K562 (cell line): ENCODE data around the gene KCNJ15. TPM values are rescaled to one million over a fixed set of nuclear protein-coding genes. Genes with fewer than 3 reads are reported as not detected.

Experiments
- ATAC-seq: fragments of 200-7000 bp; cut with Tn5 transposase; 3 replicates; pipeline ENCODE4 v1.9.1; 2020; ENCODE audit warnings: moderate library complexity
- BruUV-seq: library from RNA; stranded (reverse); fragments of 400-500 nt; replicated peaks from 2 replicates; lab custom pipeline; 2021; lab: Mats Ljungman, UMichigan
- CTCF ChIA-PET: fragments of 300-600 bp; formaldehyde crosslinking; extraction: SDS; loops from one replicate; lab custom pipeline; 2021; ENCODE audit warnings: low intra/inter-chr PET ratio; lab: Yijun Ruan, JAX
- POLR2A ChIA-PET: fragments of 300-600, 350-650 bp; sonication (Branson Sonifier 250); formaldehyde crosslinking; extraction: SDS; loops from one replicate; lab custom pipeline; 2021; ENCODE audit warnings: antibody characterized with exemption, inconsistent platforms; lab: Yijun Ruan, JAX
- DNase-seq, 4 experiments: peaks; one replicate each; pipeline versions ENCODE4 v3.0.0 to v3.0.0-alpha.2; 2011 to 2018; ENCODE audit warnings: low spot score in 3 of 4, mixed read lengths in 3 of 4; ENCODE audit errors: extremely low read depth in 1 of 4
- FAIRE-seq: peaks from 2 replicates; lab custom pipeline; 2011; peaks lifted over from hg19 to GRCh38; lab: Jason Lieb, UNC
- H2AFZ ChIP-seq: 2 replicates; pipeline ENCODE4 v1.6.0; 2011; ENCODE audit warnings: low read depth, low read length, control low read depth, inconsistent platforms
- H3K27ac ChIP-seq: fragments of 200-600 bp; 3 replicates; pipeline ENCODE4 v1.8.0; 2011; ENCODE audit warnings: low read depth, mild to moderate bottlenecking, control low read depth, inconsistent platforms, low read length, moderate library complexity, mixed read lengths; ENCODE audit errors: extremely low read depth
- H3K27me3 ChIP-seq, 2 experiments: fragments of 300-600 bp in 1 of 2; 2 replicates in 1 of 2; 3 replicates in 1 of 2; pipeline versions ENCODE4 v1.6.0 to v1.8.0; 2011; ENCODE audit warnings: inconsistent platforms in 2 of 2, low read length in 2 of 2, mild to moderate bottlenecking in 1 of 2, mixed read lengths in 1 of 2, moderate library complexity in 1 of 2; ENCODE audit not compliant: control insufficient read depth in 2 of 2, insufficient read depth in 2 of 2
- H3K36me3 ChIP-seq: fragments of 300-600 bp; 3 replicates; pipeline ENCODE4 v1.8.0; 2011; ENCODE audit warnings: mild to moderate bottlenecking, low read length, inconsistent platforms; ENCODE audit not compliant: control insufficient read depth, insufficient read depth
- H3K4me1 ChIP-seq, 2 experiments: fragments of 200-600 bp in 1 of 2; replicated peaks in 1 of 2; 2 replicates in 1 of 2; 3 replicates in 1 of 2; pipeline versions ENCODE4 v1.5.1 to v1.8.0; 2011; ENCODE audit warnings: inconsistent platforms in 2 of 2, low read length in 2 of 2, mild to moderate bottlenecking in 1 of 2, mixed read lengths in 1 of 2, moderate library complexity in 1 of 2; ENCODE audit not compliant: control insufficient read depth in 2 of 2, insufficient read depth in 2 of 2
- H3K4me2 ChIP-seq: 2 replicates; pipeline ENCODE4 v1.6.1; 2011; ENCODE audit warnings: low read length, control low read depth, inconsistent platforms, mixed read lengths; ENCODE audit not compliant: insufficient read depth
- H3K4me3 ChIP-seq: fragments of 200-600 bp; sonication (generic), shearing (Covaris generic); 2 replicates; pipeline ENCODE4 v1.5.1; 2016; ENCODE audit warnings: control low read depth, inconsistent platforms
- H3K79me2 ChIP-seq: fragments of 200-600 bp; 3 replicates; pipeline ENCODE4 v1.8.0; 2011; ENCODE audit warnings: low read length, inconsistent platforms; ENCODE audit not compliant: control insufficient read depth, insufficient read depth
- H3K9ac ChIP-seq, 2 experiments: 2 replicates each; pipeline versions ENCODE4 v1.6.0 to v1.6.1; 2011; ENCODE audit warnings: low read depth in 2 of 2, low read length in 2 of 2, control low read depth in 1 of 2, inconsistent platforms in 1 of 2, mild to moderate bottlenecking in 1 of 2, mixed read lengths in 1 of 2; ENCODE audit not compliant: insufficient read depth in 1 of 2
- H3K9me1 ChIP-seq: one replicate; pipeline ENCODE4 v1.6.0; 2011; ENCODE audit warnings: inconsistent platforms, mild to moderate bottlenecking, low read length, moderate library complexity; ENCODE audit not compliant: control insufficient read depth, insufficient read depth
- H3K9me3 ChIP-seq: replicated peaks from 2 replicates; pipeline ENCODE4 v1.5.1; 2011; ENCODE audit warnings: low read depth, low read length, inconsistent platforms; ENCODE audit not compliant: control insufficient read depth, insufficient read depth
- H4K20me1 ChIP-seq: replicated peaks from 2 replicates; pipeline ENCODE4 v1.6.1; 2011; ENCODE audit warnings: low read length, inconsistent platforms, mixed read lengths; ENCODE audit not compliant: control insufficient read depth, insufficient read depth
- CHD2 ChIP-seq: IDR thresholded peaks from 2 replicates; pipeline ENCODE4 v1.6.1; 2011; ENCODE audit warnings: low read depth, low read length
- CREM ChIP-seq: IDR thresholded peaks from 2 replicates; pipeline ENCODE4 v1.6.1; 2014; ENCODE audit warnings: antibody characterized with exemption, low read depth
- CTBP1 ChIP-seq: fragments of 450-650 bp; IDR thresholded peaks from 2 replicates; pipeline ENCODE4 v1.6.1; 2016; ENCODE audit warnings: borderline replicate concordance
- EHMT2 ChIP-seq: fragments of 450-650 bp; IDR thresholded peaks from 2 replicates; pipeline ENCODE4 v1.6.1; 2018; ENCODE audit warnings: antibody characterized with exemption
- HMG20A ChIP-seq: fragments of 450-650 bp; formaldehyde crosslinking; conservative IDR thresholded peaks from 2 replicates; pipeline ENCODE4 v1.4.0; 2020; ENCODE audit warnings: mild to moderate bottlenecking, mixed read lengths
- RNF2 ChIP-seq: sonication (generic); IDR thresholded peaks from 2 replicates; pipeline ENCODE4 v1.6.1; 2016
- SPI1 ChIP-seq: IDR thresholded peaks from 2 replicates; pipeline ENCODE4 v1.6.1; 2011; ENCODE audit warnings: low read depth, low read length, control low read depth, borderline replicate concordance
- TAF1 ChIP-seq: IDR thresholded peaks from 2 replicates; pipeline ENCODE4 v1.6.1; 2011; ENCODE audit warnings: mild to moderate bottlenecking, low read length, moderate library complexity; ENCODE audit not compliant: insufficient read depth, control insufficient read depth, severe bottlenecking; ENCODE audit errors: extremely low read depth
- TEAD4 ChIP-seq, 2 experiments: sonication (generic) in 1 of 2; formaldehyde crosslinking in 1 of 2; IDR thresholded peaks; 2 replicates each; pipeline versions ENCODE4 v1.6.1 to v1.8.0; 2012 to 2022; ENCODE audit warnings: borderline replicate concordance in 1 of 2, inconsistent platforms in 1 of 2, low read length in 1 of 2, mild to moderate bottlenecking in 1 of 2, missing genetic modification reagents in 1 of 2
- TGIF2 ChIP-seq: sonication (generic); formaldehyde crosslinking; IDR thresholded peaks from 2 replicates; pipeline ENCODE4 v1.8.1; 2022; ENCODE audit warnings: mild to moderate bottlenecking, missing genetic modification reagents, moderate library complexity
- XRCC3 ChIP-seq: fragments of 450-650 bp; IDR thresholded peaks from 2 replicates; pipeline ENCODE4 v1.6.1; 2017; ENCODE audit warnings: mild to moderate bottlenecking, moderate library complexity
- ZNF507 ChIP-seq: conservative IDR thresholded peaks from 2 replicates; pipeline ENCODE4 v1.6.1; 2017; ENCODE audit warnings: missing genetic modification characterization, missing compliant biosample characterization
- ZNF766 ChIP-seq: fragments of 200-800 bp; sonication (Bioruptor generic); conservative IDR thresholded peaks from 2 replicates; pipeline ENCODE4 v1.6.1; 2016; ENCODE audit warnings: missing genetic modification characterization, missing compliant biosample characterization
- ZSCAN29 ChIP-seq: fragments of 450-650 bp; IDR thresholded peaks from 2 replicates; pipeline ENCODE4 v1.6.1; 2017
- WGBS: fragments of 100-300 bp; shearing (Covaris generic); methylation state at CpG from one replicate; pipeline ENCODE4 v1.1.6; 2016; ENCODE audit warnings: low coverage, mixed read lengths; ENCODE audit not compliant: insufficient coverage; ENCODE audit errors: missing lambda C conversion rate; 5-methylcytosine and 5-hydroxymethylcytosine counted together
- in situ Hi-C: fragments of 300-500 bp; cut with MboI; formaldehyde crosslinking; loops from 4 replicates; pipeline ENCODE4 v1.15.0; 2018; ENCODE audit warnings: inconsistent platforms, mixed read lengths
- intact Hi-C: fragments of 100-400 bp; cut with micrococcal nuclease; formaldehyde crosslinking; loops from 2 replicates; pipeline ENCODE4 v1.14.2; 2022
- polyA plus RNA-seq, 8 experiments: library from polyadenylated mRNA; depleted of rRNA in 4 of 8; stranded (reverse) in 5 of 8; unstranded in 3 of 8; fragments of >200 nt; fragmentation: Nextera tagmentation in 2 of 8; fragmentation: Illumina TruSeq in 1 of 8; extraction: Ambion mirVana in 2 of 8; extraction: Trizol in 1 of 8; gene quantifications; 2 replicates each; pipeline versions ENCODE4 v1.2.1 to v1.2.3, GENCODE V29; 2011 to 2014; ENCODE audit warnings: inconsistent platforms in 1 of 8, missing spikeins in 1 of 8
- total RNA-seq, 7 experiments: library from RNA; depleted of rRNA in 6 of 7; stranded (reverse); fragments of >200 nt in 6 of 7; fragmentation: Illumina TruSeq in 2 of 7; extraction: Trizol in 2 of 7; gene quantifications; 2 replicates each; pipeline versions ENCODE4 v1.2.1 to v1.2.3, GENCODE V29; 2011 to 2021; ENCODE audit warnings: low replicate concordance in 1 of 7
- TF ChIP-seq, protein P1 (sequence below), 3 experiments: IDR thresholded peaks in 2 of 3; conservative IDR thresholded peaks in 1 of 3; 2 replicates each; pipeline ENCODE4 v1.5.1; 2011 to 2012; ENCODE audit warnings: low read length in 3 of 3, mild to moderate bottlenecking in 3 of 3, control low read depth in 2 of 3, improper control_type of control experiment in 1 of 3, inconsistent platforms in 1 of 3, low read depth in 1 of 3, mixed read lengths in 1 of 3, moderate library complexity in 1 of 3; ENCODE audit not compliant: insufficient read depth in 2 of 3

Gene KCNJ15
- total and polyA plus RNA-seq, 9 of the 15 experiments (the other 6 are each of a cell fraction or from before 2014, with no cell fraction given), result 0.20 to 3.0 (median 0.72) TPM; not detected in 1

DNA sequence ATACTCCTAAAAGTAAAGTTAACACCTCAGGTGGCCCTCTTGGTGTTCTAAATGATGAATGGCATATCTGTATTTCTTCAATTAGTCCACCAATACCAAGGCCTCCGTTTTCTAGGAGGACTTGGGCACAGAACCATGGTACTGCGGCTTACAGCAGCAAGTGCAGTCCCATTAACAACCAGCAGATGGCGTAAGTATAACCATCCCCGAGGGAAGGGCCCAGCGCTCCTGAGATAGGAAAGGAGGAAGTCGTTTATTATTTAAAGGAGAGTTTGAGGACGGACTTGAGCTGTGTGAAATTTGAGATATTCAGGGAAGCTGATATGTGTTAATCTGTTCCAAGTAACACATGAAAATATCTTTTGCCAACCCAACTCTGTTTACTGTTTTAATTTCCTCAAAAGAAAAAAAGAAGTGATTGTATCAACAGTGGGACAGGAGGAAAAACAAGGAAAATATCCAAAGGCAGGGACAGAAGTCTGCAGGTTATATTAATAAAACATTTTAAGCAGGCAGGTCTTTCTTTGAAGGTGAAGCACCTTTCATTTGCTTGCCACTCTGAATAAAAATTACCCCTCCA lies 37.7 kb upstream of the KCNJ15 start (continued):
- 0 out of 2 replicates have a peak, but pooled peaks have one; percentile 23 for TF ChIP-seq TEAD4 (IDR thresholded peaks at IDR 0.05; ENCODE audit: low read length)
- TF ChIP-seq TEAD4 (CRISPR knock-in tag; IDR thresholded peaks at IDR 0.05; ENCODE audit: borderline replicate concordance), result no peak
- TF ChIP-seq HMG20A (CRISPR knock-in tag), result no peak
- peak; percentile 92 for TF ChIP-seq SPI1
- TF ChIP-seq, protein P1, sequence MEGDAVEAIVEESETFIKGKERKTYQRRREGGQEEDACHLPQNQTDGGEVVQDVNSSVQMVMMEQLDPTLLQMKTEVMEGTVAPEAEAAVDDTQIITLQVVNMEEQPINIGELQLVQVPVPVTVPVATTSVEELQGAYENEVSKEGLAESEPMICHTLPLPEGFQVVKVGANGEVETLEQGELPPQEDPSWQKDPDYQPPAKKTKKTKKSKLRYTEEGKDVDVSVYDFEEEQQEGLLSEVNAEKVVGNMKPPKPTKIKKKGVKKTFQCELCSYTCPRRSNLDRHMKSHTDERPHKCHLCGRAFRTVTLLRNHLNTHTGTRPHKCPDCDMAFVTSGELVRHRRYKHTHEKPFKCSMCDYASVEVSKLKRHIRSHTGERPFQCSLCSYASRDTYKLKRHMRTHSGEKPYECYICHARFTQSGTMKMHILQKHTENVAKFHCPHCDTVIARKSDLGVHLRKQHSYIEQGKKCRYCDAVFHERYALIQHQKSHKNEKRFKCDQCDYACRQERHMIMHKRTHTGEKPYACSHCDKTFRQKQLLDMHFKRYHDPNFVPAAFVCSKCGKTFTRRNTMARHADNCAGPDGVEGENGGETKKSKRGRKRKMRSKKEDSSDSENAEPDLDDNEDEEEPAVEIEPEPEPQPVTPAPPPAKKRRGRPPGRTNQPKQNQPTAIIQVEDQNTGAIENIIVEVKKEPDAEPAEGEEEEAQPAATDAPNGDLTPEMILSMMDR (IDR thresholded peaks at IDR 0.05 in 2 of 3, conservative IDR thresholded peaks at IDR 0.05 in 1 of 3; ENCODE audit: insufficient read depth in 2 of 3, low read depth in 1 of 3, low read length in 3 of 3), result peak; percentile 85 to 95 (median 89)
- TF ChIP-seq, all 486 proteins: peak for 21

- in situ Hi-C loops, result no loop called here
- BruUV-seq, result no TSS peak
- Histone ChIP-seq H3K79me2 (no peaks in the 10 kb centered on the region), H3K9me3 (peaks cover 24% of the 10 kb centered on the region), H3K4me2 (peak overlapping the region; percentile 57), H3K4me1 (peaks cover 0 to 15% of the 10 kb centered on the region in 2 experiments; a peak in 2 of 5 replicates), H3K4me3 (no peak overlapping the region), H4K20me1 (no peaks in the 10 kb centered on the region), H3K9me1 (no peaks in the 10 kb centered on the region), H3K27ac (peak overlapping the region; percentile 86), H3K27me3 (no peaks in the 10 kb centered on the region; a peak in 1 of 5 replicates), H2AFZ (peak overlapping the region; percentile 85), H3K9ac (peak overlapping the region in 1 of 2 experiments; percentile 43; a peak in 2 of 4 replicates), H3K36me3 (no peaks in the 10 kb centered on the region)
- FAIRE-seq (peak; percentile 93), ATAC-seq (peak; percentile 89), DNase-seq (peak; percentile 45 to 82 (median 58))
- intact Hi-C loops, result no loop called here
- CTCF ChIA-PET, result interaction anchor here (1.4 kb wide), 1 partner anchor 132 kb away, joined by 7 read pairs; no protein-coding TSS in a partner anchor
- POLR2A ChIA-PET, result interaction anchor here (0.8 kb wide), 1 partner anchor 111 kb away, joined by 3 read pairs; no protein-coding TSS in a partner anchor
- WGBS, result 2% methylated on average over 5 of the region's 5 CpGs
- TF ChIP-seq CTBP1 (no peak), ZNF766 (CRISPR knock-in tag) (no peak), TGIF2 (CRISPR knock-in tag) (no peak), CHD2 (no peak), RNF2 (no peak), ZSCAN29 (no peak), EHMT2 (no peak), XRCC3 (0 out of 2 replicates have a peak, but pooled peaks have one; percentile 24), ZNF507 (tag) (no peak), TAF1 (no peak), CREM (no peak)
Measured at GRCh38 chr21:38220270-38220737, 36.5 kb upstream of the KCNJ15 start.
